K562 (cell line): ENCODE results near the gene CSMD2. TPM values are rescaled to one million over a fixed set of nuclear protein-coding genes. Genes with fewer than 3 reads are reported as not detected.

Experiments
- ATAC-seq: fragments of 200-7000 bp; cut with Tn5 transposase; 3 replicates; pipeline ENCODE4 v1.9.1; 2020; ENCODE audit warnings: moderate library complexity
- BruUV-seq: library from RNA; stranded (reverse); fragments of 400-500 nt; replicated peaks from 2 replicates; lab custom pipeline; 2021; lab: Mats Ljungman, UMichigan
- CTCF ChIA-PET: fragments of 300-600 bp; formaldehyde crosslinking; extraction: SDS; loops from one replicate; lab custom pipeline; 2021; ENCODE audit warnings: low intra/inter-chr PET ratio; lab: Yijun Ruan, JAX
- POLR2A ChIA-PET: fragments of 300-600, 350-650 bp; sonication (Branson Sonifier 250); formaldehyde crosslinking; extraction: SDS; loops from one replicate; lab custom pipeline; 2021; ENCODE audit warnings: antibody characterized with exemption, inconsistent platforms; lab: Yijun Ruan, JAX
- DNase-seq, 4 experiments: peaks; one replicate each; pipeline versions ENCODE4 v3.0.0 to v3.0.0-alpha.2; 2011 to 2018; ENCODE audit warnings: low spot score in 3 of 4, mixed read lengths in 3 of 4; ENCODE audit errors: extremely low read depth in 1 of 4
- FAIRE-seq: peaks from 2 replicates; lab custom pipeline; 2011; peaks lifted over from hg19 to GRCh38; lab: Jason Lieb, UNC
- H2AFZ ChIP-seq: 2 replicates; pipeline ENCODE4 v1.6.0; 2011; ENCODE audit warnings: low read depth, low read length, control low read depth, inconsistent platforms
- H3K27ac ChIP-seq: fragments of 200-600 bp; 3 replicates; pipeline ENCODE4 v1.8.0; 2011; ENCODE audit warnings: low read depth, mild to moderate bottlenecking, control low read depth, inconsistent platforms, low read length, moderate library complexity, mixed read lengths; ENCODE audit errors: extremely low read depth
- H3K27me3 ChIP-seq, 2 experiments: fragments of 300-600 bp in 1 of 2; 2 replicates in 1 of 2; 3 replicates in 1 of 2; pipeline versions ENCODE4 v1.6.0 to v1.8.0; 2011; ENCODE audit warnings: inconsistent platforms in 2 of 2, low read length in 2 of 2, mild to moderate bottlenecking in 1 of 2, mixed read lengths in 1 of 2, moderate library complexity in 1 of 2; ENCODE audit not compliant: control insufficient read depth in 2 of 2, insufficient read depth in 2 of 2
- H3K36me3 ChIP-seq: fragments of 300-600 bp; 3 replicates; pipeline ENCODE4 v1.8.0; 2011; ENCODE audit warnings: mild to moderate bottlenecking, low read length, inconsistent platforms; ENCODE audit not compliant: control insufficient read depth, insufficient read depth
- H3K4me1 ChIP-seq, 2 experiments: fragments of 200-600 bp in 1 of 2; replicated peaks in 1 of 2; 2 replicates in 1 of 2; 3 replicates in 1 of 2; pipeline versions ENCODE4 v1.5.1 to v1.8.0; 2011; ENCODE audit warnings: inconsistent platforms in 2 of 2, low read length in 2 of 2, mild to moderate bottlenecking in 1 of 2, mixed read lengths in 1 of 2, moderate library complexity in 1 of 2; ENCODE audit not compliant: control insufficient read depth in 2 of 2, insufficient read depth in 2 of 2
- H3K4me2 ChIP-seq: 2 replicates; pipeline ENCODE4 v1.6.1; 2011; ENCODE audit warnings: low read length, control low read depth, inconsistent platforms, mixed read lengths; ENCODE audit not compliant: insufficient read depth
- H3K4me3 ChIP-seq: fragments of 200-600 bp; sonication (generic), shearing (Covaris generic); 2 replicates; pipeline ENCODE4 v1.5.1; 2016; ENCODE audit warnings: control low read depth, inconsistent platforms
- H3K79me2 ChIP-seq: fragments of 200-600 bp; 3 replicates; pipeline ENCODE4 v1.8.0; 2011; ENCODE audit warnings: low read length, inconsistent platforms; ENCODE audit not compliant: control insufficient read depth, insufficient read depth
- H3K9ac ChIP-seq, 2 experiments: 2 replicates each; pipeline versions ENCODE4 v1.6.0 to v1.6.1; 2011; ENCODE audit warnings: low read depth in 2 of 2, low read length in 2 of 2, control low read depth in 1 of 2, inconsistent platforms in 1 of 2, mild to moderate bottlenecking in 1 of 2, mixed read lengths in 1 of 2; ENCODE audit not compliant: insufficient read depth in 1 of 2
- H3K9me1 ChIP-seq: one replicate; pipeline ENCODE4 v1.6.0; 2011; ENCODE audit warnings: inconsistent platforms, mild to moderate bottlenecking, low read length, moderate library complexity; ENCODE audit not compliant: control insufficient read depth, insufficient read depth
- H3K9me3 ChIP-seq: replicated peaks from 2 replicates; pipeline ENCODE4 v1.5.1; 2011; ENCODE audit warnings: low read depth, low read length, inconsistent platforms; ENCODE audit not compliant: control insufficient read depth, insufficient read depth
- H4K20me1 ChIP-seq: replicated peaks from 2 replicates; pipeline ENCODE4 v1.6.1; 2011; ENCODE audit warnings: low read length, inconsistent platforms, mixed read lengths; ENCODE audit not compliant: control insufficient read depth, insufficient read depth
- ATF6 ChIP-seq: sonication (generic); formaldehyde crosslinking; IDR thresholded peaks from 2 replicates; pipeline ENCODE4 v1.4.0; 2020; ENCODE audit warnings: mild to moderate bottlenecking, missing genetic modification reagents
- FOXJ3 ChIP-seq: sonication (generic); formaldehyde crosslinking; IDR thresholded peaks from 2 replicates; pipeline ENCODE4 v1.4.0; 2020; ENCODE audit warnings: mild to moderate bottlenecking, missing genetic modification reagents
- WGBS: fragments of 100-300 bp; shearing (Covaris generic); methylation state at CpG from one replicate; pipeline ENCODE4 v1.1.6; 2016; ENCODE audit warnings: low coverage, mixed read lengths; ENCODE audit not compliant: insufficient coverage; ENCODE audit errors: missing lambda C conversion rate; 5-methylcytosine and 5-hydroxymethylcytosine counted together
- in situ Hi-C: fragments of 300-500 bp; cut with MboI; formaldehyde crosslinking; loops from 4 replicates; pipeline ENCODE4 v1.15.0; 2018; ENCODE audit warnings: inconsistent platforms, mixed read lengths
- intact Hi-C: fragments of 100-400 bp; cut with micrococcal nuclease; formaldehyde crosslinking; loops from 2 replicates; pipeline ENCODE4 v1.14.2; 2022
- polyA plus RNA-seq, 8 experiments: library from polyadenylated mRNA; depleted of rRNA in 4 of 8; stranded (reverse) in 5 of 8; unstranded in 3 of 8; fragments of >200 nt; fragmentation: Nextera tagmentation in 2 of 8; fragmentation: Illumina TruSeq in 1 of 8; extraction: Ambion mirVana in 2 of 8; extraction: Trizol in 1 of 8; gene quantifications; 2 replicates each; pipeline versions ENCODE4 v1.2.1 to v1.2.3, GENCODE V29; 2011 to 2014; ENCODE audit warnings: inconsistent platforms in 1 of 8, missing spikeins in 1 of 8
- total RNA-seq, 7 experiments: library from RNA; depleted of rRNA in 6 of 7; stranded (reverse); fragments of >200 nt in 6 of 7; fragmentation: Illumina TruSeq in 2 of 7; extraction: Trizol in 2 of 7; gene quantifications; 2 replicates each; pipeline versions ENCODE4 v1.2.1 to v1.2.3, GENCODE V29; 2011 to 2021; ENCODE audit warnings: low replicate concordance in 1 of 7
- TF ChIP-seq, protein P1 (sequence below): fragments of 450-650 bp; IDR thresholded peaks from 2 replicates; pipeline ENCODE4 v1.6.1; 2016; ENCODE audit warnings: borderline replicate concordance
- TF ChIP-seq, protein P2 (sequence below): fragments of 450-650 bp; IDR thresholded peaks from one replicate; pipeline ENCODE4 v1.6.1; 2018; ENCODE audit warnings: mild to moderate bottlenecking, moderate library complexity; ENCODE audit not compliant: partially characterized antibody
- TF ChIP-seq, protein P3 (sequence below): sonication (generic); formaldehyde crosslinking; IDR thresholded peaks from 2 replicates; pipeline ENCODE4 v1.9.0; 2022; ENCODE audit warnings: mild to moderate bottlenecking, missing genetic modification reagents

The CSMD2 gene
- total and polyA plus RNA-seq, 9 of the 15 experiments (the other 6 are each of a cell fraction or from before 2014, with no cell fraction given) = not detected

- TF ChIP-seq, protein P1, sequence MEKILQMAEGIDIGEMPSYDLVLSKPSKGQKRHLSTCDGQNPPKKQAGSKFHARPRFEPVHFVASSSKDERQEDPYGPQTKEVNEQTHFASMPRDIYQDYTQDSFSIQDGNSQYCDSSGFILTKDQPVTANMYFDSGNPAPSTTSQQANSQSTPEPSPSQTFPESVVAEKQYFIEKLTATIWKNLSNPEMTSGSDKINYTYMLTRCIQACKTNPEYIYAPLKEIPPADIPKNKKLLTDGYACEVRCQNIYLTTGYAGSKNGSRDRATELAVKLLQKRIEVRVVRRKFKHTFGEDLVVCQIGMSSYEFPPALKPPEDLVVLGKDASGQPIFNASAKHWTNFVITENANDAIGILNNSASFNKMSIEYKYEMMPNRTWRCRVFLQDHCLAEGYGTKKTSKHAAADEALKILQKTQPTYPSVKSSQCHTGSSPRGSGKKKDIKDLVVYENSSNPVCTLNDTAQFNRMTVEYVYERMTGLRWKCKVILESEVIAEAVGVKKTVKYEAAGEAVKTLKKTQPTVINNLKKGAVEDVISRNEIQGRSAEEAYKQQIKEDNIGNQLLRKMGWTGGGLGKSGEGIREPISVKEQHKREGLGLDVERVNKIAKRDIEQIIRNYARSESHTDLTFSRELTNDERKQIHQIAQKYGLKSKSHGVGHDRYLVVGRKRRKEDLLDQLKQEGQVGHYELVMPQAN = no peak
- TF ChIP-seq, protein P2, sequence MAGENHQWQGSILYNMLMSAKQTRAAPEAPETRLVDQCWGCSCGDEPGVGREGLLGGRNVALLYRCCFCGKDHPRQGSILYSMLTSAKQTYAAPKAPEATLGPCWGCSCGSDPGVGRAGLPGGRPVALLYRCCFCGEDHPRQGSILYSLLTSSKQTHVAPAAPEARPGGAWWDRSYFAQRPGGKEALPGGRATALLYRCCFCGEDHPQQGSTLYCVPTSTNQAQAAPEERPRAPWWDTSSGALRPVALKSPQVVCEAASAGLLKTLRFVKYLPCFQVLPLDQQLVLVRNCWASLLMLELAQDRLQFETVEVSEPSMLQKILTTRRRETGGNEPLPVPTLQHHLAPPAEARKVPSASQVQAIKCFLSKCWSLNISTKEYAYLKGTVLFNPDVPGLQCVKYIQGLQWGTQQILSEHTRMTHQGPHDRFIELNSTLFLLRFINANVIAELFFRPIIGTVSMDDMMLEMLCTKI = no peak
- TF ChIP-seq, protein P3, sequence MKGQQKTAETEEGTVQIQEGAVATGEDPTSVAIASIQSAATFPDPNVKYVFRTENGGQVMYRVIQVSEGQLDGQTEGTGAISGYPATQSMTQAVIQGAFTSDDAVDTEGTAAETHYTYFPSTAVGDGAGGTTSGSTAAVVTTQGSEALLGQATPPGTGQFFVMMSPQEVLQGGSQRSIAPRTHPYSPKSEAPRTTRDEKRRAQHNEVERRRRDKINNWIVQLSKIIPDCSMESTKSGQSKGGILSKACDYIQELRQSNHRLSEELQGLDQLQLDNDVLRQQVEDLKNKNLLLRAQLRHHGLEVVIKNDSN = no peak
These were observed 20.3 kb downstream of the CSMD2 start (continued) for GRCh38 chr1:34144766-34145165.

- CTCF ChIA-PET = no interaction called here
- no peaks in the 10 kb centered on the region for H3K79me2 ChIP-seq
- TF ChIP-seq FOXJ3 (no peak), ATF6 (CRISPR knock-in tag) (no peak)
- TF ChIP-seq, all 486 proteins: peak for 0
- no peaks in the 10 kb centered on the region for H3K36me3 ChIP-seq
- no TSS peak for BruUV-seq
- H3K9me3 ChIP-seq = no peaks in the 10 kb centered on the region
- H4K20me1 ChIP-seq = no peaks in the 10 kb centered on the region
- in situ Hi-C loops = no loop called here
- DNase-seq (no peak), ATAC-seq (no peak), FAIRE-seq (no peak)
- no peak overlapping the region for H3K4me2 ChIP-seq
- peaks cover 0 to 4% of the 10 kb centered on the region in 2 experiments; a peak in 2 of 5 replicates for H3K27me3 ChIP-seq
- H3K4me1 ChIP-seq = no peaks in the 10 kb centered on the region
- H3K9me1 ChIP-seq = no peaks in the 10 kb centered on the region
- no peak overlapping the region for H3K27ac ChIP-seq
- WGBS = 0% methylated on average over 2 of the region's 2 CpGs
- POLR2A ChIA-PET = interaction anchor here (0.9 kb wide), 1 partner anchor 21 kb away, joined by 3 read pairs; the partner anchor contains the start of gene CSMD2
- H3K4me3 ChIP-seq = no peak overlapping the region
- H2AFZ ChIP-seq = no peak overlapping the region
- H3K9ac ChIP-seq = no peak overlapping the region
- intact Hi-C loops = no loop called here
These were observed 21.1 kb downstream of the CSMD2 start for GRCh38 chr1:34143975-34144374.
